Sigmoid colon (tissue), 4 donors: ENCODE measurements around the gene REV3L.

Source experiments
- CTCF ChIP-seq, 4 experiments: fragments of 450-650 bp in 3 of 4; fragments of 200-600 bp in 1 of 4; IDR thresholded peaks; one replicate each; pipeline ENCODE4 v1.5.1; 2016 to 2019; ENCODE audit warnings: antibody characterized with exemption in 4 of 4, mild to moderate bottlenecking in 3 of 4, moderate library complexity in 2 of 4
- EP300 ChIP-seq, 4 donors: sonication (generic); formaldehyde crosslinking; IDR thresholded peaks; one replicate each; pipeline ENCODE4 v1.6.1; 2017; ENCODE audit warnings: antibody characterized with exemption in 4 of 4
- POLR2A ChIP-seq, 2 donors: fragments of 450-650 bp; IDR thresholded peaks; one replicate each; pipeline ENCODE4 v1.6.1; 2016; ENCODE audit warnings: antibody characterized with exemption in 2 of 2, mild to moderate bottlenecking in 2 of 2, moderate library complexity in 2 of 2
- POLR2AphosphoS5 ChIP-seq, 4 donors: sonication (generic); formaldehyde crosslinking; IDR thresholded peaks; one replicate each; pipeline ENCODE4 v1.6.1; 2017; ENCODE audit warnings: antibody characterized with exemption in 4 of 4

DNA sequence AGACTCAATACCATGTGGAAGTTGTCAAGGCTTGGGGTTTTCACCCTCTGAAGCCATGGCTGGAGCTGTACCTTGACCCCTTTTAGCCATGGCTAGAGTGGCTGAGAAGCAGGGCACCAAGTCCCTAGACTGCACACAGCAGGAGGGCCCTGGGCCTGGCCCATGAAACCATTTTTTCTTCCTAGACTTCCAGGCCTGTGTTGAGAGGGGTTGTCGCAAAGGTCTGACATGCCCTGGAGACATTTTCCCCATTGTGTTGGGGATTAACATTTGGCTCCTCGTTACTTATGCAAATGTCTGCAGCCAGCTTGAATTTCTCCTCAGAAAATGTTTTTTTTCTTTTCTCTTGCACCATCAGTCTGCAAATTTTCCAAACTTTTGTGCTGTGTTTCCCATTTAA, 199.3 kb downstream of the REV3L start:
- TF ChIP-seq CTCF (IDR thresholded peaks at IDR 0.05) (no peak), POLR2AphosphoS5 (IDR thresholded peaks at IDR 0.05) (no peak), POLR2A (IDR thresholded peaks at IDR 0.05) (no peak), EP300 (IDR thresholded peaks at IDR 0.05) (no peak)
